Erythroblast (primary cell): ENCODE results near the gene ZSWIM6.
"Not testable (repeated sequence)": the region's sequence is repeated elsewhere in the genome, so short reads cannot be mapped to it uniquely, and the experiment has no call there.

ENCODE experiments used
- GATA1 ChIP-seq: IDR thresholded peaks from 2 replicates; pipeline ENCODE4 v1.6.1; 2011; ENCODE audit warnings: low read depth, mild to moderate bottlenecking, control low read depth, low read length, moderate library complexity
- POLR2A ChIP-seq: IDR thresholded peaks from 2 replicates; pipeline ENCODE4 v1.6.1; 2011; ENCODE audit warnings: mild to moderate bottlenecking, low read length

DNA sequence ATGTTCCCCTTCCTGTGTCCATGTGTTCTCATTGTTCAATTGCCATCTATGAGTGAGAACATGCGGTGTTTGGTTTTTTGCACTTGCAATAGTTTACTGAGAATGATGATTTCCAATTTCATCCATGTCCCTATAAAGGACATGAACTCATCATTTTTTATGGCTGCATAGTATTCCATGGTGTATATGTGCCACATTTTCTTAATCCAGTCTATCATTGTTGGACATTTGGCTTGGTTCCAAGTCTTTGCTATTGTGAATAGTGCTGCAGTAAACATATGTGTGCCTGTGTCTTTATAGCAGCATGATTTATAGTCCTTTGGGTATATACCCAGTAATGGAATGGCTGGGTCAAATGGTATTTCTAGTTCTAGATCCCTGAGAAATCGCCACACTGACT is 81.1 kb downstream of the ZSWIM6 start:
- TF ChIP-seq POLR2A, GATA1: not testable (repeated sequence)
